Thyroid gland (tissue), 4 donors: ENCODE results near the gene RNF6. TPM values are rescaled to one million over a fixed set of nuclear protein-coding genes. Genes with fewer than 3 reads are reported as not detected.

Source experiments
- DNase-seq, 2 donors: peaks; one replicate each; pipeline ENCODE4 v3.0.0-alpha.2; 2019
- H3K27ac ChIP-seq, 3 donors: fragments of 200-600 bp; sonication (generic); 1 replicate in 2 of 3; 2 replicates in 1 of 3; pipeline ENCODE4 v1.5.1; 2016 to 2019; ENCODE audit warnings: mild to moderate bottlenecking in 1 of 3, moderate library complexity in 1 of 3
- H3K27me3 ChIP-seq: fragments of 200-600 bp; sonication (generic); one replicate; pipeline ENCODE4 v1.5.1; 2019
- H3K36me3 ChIP-seq, 2 donors: fragments of 200-600 bp; sonication (generic); one replicate each; pipeline ENCODE4 v1.5.1; 2016 to 2019
- H3K4me1 ChIP-seq, 2 donors: fragments of 200-600 bp; sonication (generic); one replicate each; pipeline ENCODE4 v1.5.1; 2017 to 2019
- H3K4me3 ChIP-seq, 3 donors: fragments of 200-600 bp; sonication (generic); replicated peaks in 1 of 3; 1 replicate in 2 of 3; 2 replicates in 1 of 3; pipeline ENCODE4 v1.5.1; 2016; ENCODE audit warnings: mild to moderate bottlenecking in 1 of 3
- H3K9me3 ChIP-seq: fragments of 200-600 bp; sonication (generic); one replicate; pipeline ENCODE4 v1.5.1; 2017
- POLR2A ChIP-seq, 2 donors: fragments of 450-650 bp; IDR thresholded peaks; one replicate each; pipeline ENCODE4 v1.6.1; 2017; ENCODE audit warnings: antibody characterized with exemption in 2 of 2, mild to moderate bottlenecking in 2 of 2, moderate library complexity in 1 of 2
- WGBS, 2 donors: methylation state at CpG; one replicate each; pipeline ENCODE4 v1.1.5; 2017; 5-methylcytosine and 5-hydroxymethylcytosine counted together
- intact Hi-C: fragments of 100-400 bp; cut with DNase I; formaldehyde crosslinking; loops from one replicate; pipeline ENCODE4 v1.15.1; 2023
- total RNA-seq, 4 donors: library from RNA; depleted of rRNA; stranded (reverse); fragments of >200 nt; gene quantifications; one replicate each; pipeline ENCODE4 v1.2.3, GENCODE V29; 2016
- TF ChIP-seq, protein P1 (sequence below), 6 experiments: fragments of 200-600 bp in 3 of 6; fragments of 450-650 bp in 3 of 6; sonication (generic) in 3 of 6; IDR thresholded peaks; one replicate each; pipeline ENCODE4 v1.5.1; 2016 to 2019; ENCODE audit warnings: antibody characterized with exemption in 6 of 6, mild to moderate bottlenecking in 2 of 6, inconsistent platforms in 1 of 6, moderate library complexity in 1 of 6

Gene RNF6
- total RNA-seq, 4 donors from 2014 or later: 21.5 to 28.8 (median 25.0) TPM

DNA sequence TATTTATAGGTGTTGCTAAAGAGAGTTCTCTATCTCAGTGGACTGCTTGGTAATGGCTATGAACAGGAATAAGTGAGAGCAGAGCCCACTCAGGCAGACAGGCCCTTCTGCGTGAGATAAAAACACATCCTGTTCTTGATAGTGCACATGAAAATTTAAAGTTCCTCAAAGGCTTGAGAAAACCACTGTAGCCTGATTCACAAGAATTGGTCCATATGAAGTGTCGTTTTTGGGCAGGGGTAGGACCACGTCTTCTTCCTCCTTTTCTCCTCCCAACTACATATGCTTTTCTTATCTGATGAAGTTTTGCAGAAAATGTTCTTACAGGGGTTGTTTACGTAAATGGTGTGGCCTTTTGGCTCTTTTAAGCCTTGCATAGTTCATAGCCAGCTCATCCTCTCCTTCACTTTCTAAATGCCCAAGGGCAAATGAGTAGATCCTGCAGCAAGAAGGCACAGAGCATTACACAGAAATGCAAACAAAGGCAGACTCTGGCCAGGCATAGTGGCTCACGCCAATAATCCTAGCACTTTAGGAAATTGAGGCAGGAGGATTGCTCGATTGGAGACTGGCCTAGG is 53.8 kb downstream of the RNF6 start:
- H3K9me3 ChIP-seq: no peaks in the 10 kb centered on the region
- H3K36me3 ChIP-seq: no peaks in the 10 kb centered on the region
- H3K4me1 ChIP-seq: no peaks in the 10 kb centered on the region
- intact Hi-C loops: no loop called here
- no peak overlapping the region for H3K4me3 ChIP-seq
- no peak overlapping the region for H3K27ac ChIP-seq
- H3K27me3 ChIP-seq: no peaks in the 10 kb centered on the region
- WGBS, 2 donors: 77 to 81% methylated on average over 6 of the region's 6 CpGs
- no peak for DNase-seq
- TF ChIP-seq, protein P1, sequence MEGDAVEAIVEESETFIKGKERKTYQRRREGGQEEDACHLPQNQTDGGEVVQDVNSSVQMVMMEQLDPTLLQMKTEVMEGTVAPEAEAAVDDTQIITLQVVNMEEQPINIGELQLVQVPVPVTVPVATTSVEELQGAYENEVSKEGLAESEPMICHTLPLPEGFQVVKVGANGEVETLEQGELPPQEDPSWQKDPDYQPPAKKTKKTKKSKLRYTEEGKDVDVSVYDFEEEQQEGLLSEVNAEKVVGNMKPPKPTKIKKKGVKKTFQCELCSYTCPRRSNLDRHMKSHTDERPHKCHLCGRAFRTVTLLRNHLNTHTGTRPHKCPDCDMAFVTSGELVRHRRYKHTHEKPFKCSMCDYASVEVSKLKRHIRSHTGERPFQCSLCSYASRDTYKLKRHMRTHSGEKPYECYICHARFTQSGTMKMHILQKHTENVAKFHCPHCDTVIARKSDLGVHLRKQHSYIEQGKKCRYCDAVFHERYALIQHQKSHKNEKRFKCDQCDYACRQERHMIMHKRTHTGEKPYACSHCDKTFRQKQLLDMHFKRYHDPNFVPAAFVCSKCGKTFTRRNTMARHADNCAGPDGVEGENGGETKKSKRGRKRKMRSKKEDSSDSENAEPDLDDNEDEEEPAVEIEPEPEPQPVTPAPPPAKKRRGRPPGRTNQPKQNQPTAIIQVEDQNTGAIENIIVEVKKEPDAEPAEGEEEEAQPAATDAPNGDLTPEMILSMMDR (IDR thresholded peaks at IDR 0.05): no peak
- TF ChIP-seq POLR2A (IDR thresholded peaks at IDR 0.05): no peak

DNA sequence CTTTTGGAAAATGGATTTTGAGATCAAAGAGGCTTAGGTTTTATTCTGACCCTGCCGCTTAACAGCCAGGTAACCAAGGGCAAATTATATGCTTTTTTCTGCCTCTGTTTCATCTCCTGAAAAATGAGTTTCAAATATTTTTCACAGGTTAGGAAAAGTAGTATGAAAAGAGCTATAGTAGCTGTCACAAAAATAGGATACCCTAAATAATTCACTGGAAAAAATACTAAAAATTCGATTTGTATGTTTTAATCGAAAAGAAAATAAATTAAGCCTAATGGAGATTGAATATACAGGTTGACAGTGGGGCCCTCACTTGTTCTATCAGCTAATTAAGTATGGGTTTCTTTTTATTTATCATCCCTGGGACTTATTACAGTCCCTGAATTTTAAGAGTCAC is 58.3 kb downstream of the RNF6 start:
- DNase-seq: no peak
- no peak overlapping the region for H3K4me3 ChIP-seq
- H3K9me3 ChIP-seq: no peaks in the 10 kb centered on the region
- no peaks in the 10 kb centered on the region for H3K27me3 ChIP-seq
- intact Hi-C loops: no loop called here
- H3K4me1 ChIP-seq: no peaks in the 10 kb centered on the region
- no peak overlapping the region for H3K27ac ChIP-seq
- WGBS, 2 donors: 90 to 93% methylated on average over 3 of the region's 3 CpGs
- TF ChIP-seq, protein P1 (IDR thresholded peaks at IDR 0.05): no peak
- no peak for TF ChIP-seq POLR2A (IDR thresholded peaks at IDR 0.05)
- H3K36me3 ChIP-seq: no peaks in the 10 kb centered on the region

Other genes with a start within 250 kb of the RNF6 start
- 100 to 1,000 TPM in 1 of 4 donors, 10 to 100 TPM in 3; 47.4 to 124 (median 79.8) TPM for gene SHISA2, start 170.3 kb downstream of the RNF6 start, total RNA-seq
- 10 to 100 TPM; 14.2 to 16.2 (median 15.1) TPM for gene CDK8, start 31.8 kb upstream of the RNF6 start, total RNA-seq